ENCODE measurements around the gene RIMS4. TPM values are rescaled to one million over a fixed set of nuclear protein-coding genes. Genes with fewer than 3 reads are reported as not detected.

The RIMS4 gene
- total and polyA plus RNA-seq, 4 donors: not detected

DNA sequence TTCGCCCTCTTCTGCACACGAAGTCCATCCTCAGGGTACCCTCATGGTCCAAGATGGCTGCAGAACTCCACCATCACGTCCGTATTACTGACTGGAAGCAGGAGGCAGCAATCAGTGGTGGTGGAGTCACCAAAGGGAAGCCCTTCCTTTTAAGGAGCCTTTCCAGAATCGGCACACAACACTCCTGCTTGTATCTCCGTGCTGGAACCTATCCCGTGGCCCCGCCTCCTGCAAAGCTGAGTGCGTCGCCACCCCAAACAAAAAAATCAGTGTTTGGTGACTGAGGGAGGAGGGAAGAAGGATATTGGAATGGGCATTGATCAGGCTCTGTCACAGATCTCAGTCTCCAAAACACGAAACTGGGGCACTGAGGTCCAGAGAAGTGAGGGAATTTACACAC, 101.0 kb downstream of the RIMS4 start (continued):
- TF ChIP-seq, protein P1, sequence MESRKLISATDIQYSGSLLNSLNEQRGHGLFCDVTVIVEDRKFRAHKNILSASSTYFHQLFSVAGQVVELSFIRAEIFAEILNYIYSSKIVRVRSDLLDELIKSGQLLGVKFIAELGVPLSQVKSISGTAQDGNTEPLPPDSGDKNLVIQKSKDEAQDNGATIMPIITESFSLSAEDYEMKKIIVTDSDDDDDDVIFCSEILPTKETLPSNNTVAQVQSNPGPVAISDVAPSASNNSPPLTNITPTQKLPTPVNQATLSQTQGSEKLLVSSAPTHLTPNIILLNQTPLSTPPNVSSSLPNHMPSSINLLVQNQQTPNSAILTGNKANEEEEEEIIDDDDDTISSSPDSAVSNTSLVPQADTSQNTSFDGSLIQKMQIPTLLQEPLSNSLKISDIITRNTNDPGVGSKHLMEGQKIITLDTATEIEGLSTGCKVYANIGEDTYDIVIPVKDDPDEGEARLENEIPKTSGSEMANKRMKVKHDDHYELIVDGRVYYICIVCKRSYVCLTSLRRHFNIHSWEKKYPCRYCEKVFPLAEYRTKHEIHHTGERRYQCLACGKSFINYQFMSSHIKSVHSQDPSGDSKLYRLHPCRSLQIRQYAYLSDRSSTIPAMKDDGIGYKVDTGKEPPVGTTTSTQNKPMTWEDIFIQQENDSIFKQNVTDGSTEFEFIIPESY (IDR thresholded peaks at IDR 0.05): no peak
- TF ChIP-seq HNF4G (IDR thresholded peaks at IDR 0.05): no peak

DNA sequence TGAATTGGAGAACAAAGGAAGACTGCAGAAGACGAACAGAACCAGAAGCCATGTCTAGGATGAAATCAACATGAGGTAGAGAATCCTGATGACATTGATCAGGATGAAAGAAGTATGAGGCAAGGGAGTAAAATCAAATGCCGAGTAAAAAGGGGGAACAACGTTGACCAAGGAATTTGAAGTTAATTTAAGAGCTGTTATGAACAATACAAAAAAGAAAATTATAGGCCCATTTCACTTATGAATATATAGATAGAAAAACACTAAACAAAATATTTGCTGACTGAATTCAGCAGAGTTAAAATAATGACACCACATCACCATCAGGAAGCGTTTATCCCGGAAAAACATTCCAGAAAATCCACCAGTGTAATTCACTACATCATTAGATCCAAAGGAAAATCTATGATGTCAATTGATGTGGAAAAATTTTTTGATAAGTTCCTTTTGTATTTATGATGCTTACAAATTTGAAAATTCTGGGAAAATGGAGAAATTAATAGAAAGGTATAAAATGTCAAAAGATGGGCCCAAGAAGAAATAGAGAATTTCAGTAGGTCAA, 103.2 kb downstream of the RIMS4 start:
- Histone ChIP-seq H3K9me3 (ENCODE audit: control insufficient read depth in 4 of 4, low read length in 3 of 4) (no peaks in the 10 kb centered on the region), H3K4me3 (ENCODE audit: low read depth in 1 of 3, low read length in 3 of 3) (no peak overlapping the region), H3K36me3 (ENCODE audit: control insufficient read depth in 4 of 4, insufficient read depth in 3 of 4, low read depth in 1 of 4, low read length in 3 of 4) (no peaks in the 10 kb centered on the region), H3K9ac (ENCODE audit: low read depth in 1 of 2, low read length in 2 of 2) (no peak overlapping the region), H3K27ac (ENCODE audit: low read depth in 1 of 2, low read length in 2 of 2) (no peak overlapping the region), H3K4me1 (ENCODE audit: control insufficient read depth in 4 of 4, insufficient read depth in 4 of 4, low read length in 3 of 4) (no peaks in the 10 kb centered on the region), H3K27me3 (ENCODE audit: control insufficient read depth in 4 of 4, insufficient read depth in 4 of 4, low read length in 3 of 4) (no peaks in the 10 kb centered on the region)
- WGBS: 87% methylated on average over 5 of the region's 5 CpGs
- no peak for DNase-seq (ENCODE audit: low spot score)
- TF ChIP-seq, protein P2, sequence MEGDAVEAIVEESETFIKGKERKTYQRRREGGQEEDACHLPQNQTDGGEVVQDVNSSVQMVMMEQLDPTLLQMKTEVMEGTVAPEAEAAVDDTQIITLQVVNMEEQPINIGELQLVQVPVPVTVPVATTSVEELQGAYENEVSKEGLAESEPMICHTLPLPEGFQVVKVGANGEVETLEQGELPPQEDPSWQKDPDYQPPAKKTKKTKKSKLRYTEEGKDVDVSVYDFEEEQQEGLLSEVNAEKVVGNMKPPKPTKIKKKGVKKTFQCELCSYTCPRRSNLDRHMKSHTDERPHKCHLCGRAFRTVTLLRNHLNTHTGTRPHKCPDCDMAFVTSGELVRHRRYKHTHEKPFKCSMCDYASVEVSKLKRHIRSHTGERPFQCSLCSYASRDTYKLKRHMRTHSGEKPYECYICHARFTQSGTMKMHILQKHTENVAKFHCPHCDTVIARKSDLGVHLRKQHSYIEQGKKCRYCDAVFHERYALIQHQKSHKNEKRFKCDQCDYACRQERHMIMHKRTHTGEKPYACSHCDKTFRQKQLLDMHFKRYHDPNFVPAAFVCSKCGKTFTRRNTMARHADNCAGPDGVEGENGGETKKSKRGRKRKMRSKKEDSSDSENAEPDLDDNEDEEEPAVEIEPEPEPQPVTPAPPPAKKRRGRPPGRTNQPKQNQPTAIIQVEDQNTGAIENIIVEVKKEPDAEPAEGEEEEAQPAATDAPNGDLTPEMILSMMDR (IDR thresholded peaks at IDR 0.05; ENCODE audit: low read depth, low read length, missing input control): no peak
- TF ChIP-seq NR2F2 (IDR thresholded peaks at IDR 0.05) (no peak), RAD21 (IDR thresholded peaks at IDR 0.05) (no peak), HNF4A (conservative IDR thresholded peaks at IDR 0.05) (no peak), TAF1 (conservative IDR thresholded peaks at IDR 0.05) (no peak), FOXA1 (IDR thresholded peaks at IDR 0.05) (no peak), RXRA (IDR thresholded peaks at IDR 0.05) (no peak), YY1 (IDR thresholded peaks at IDR 0.05) (no peak), SP1 (IDR thresholded peaks at IDR 0.05) (no peak), HNF4G (IDR thresholded peaks at IDR 0.05) (no peak)
- TF ChIP-seq, protein P3, sequence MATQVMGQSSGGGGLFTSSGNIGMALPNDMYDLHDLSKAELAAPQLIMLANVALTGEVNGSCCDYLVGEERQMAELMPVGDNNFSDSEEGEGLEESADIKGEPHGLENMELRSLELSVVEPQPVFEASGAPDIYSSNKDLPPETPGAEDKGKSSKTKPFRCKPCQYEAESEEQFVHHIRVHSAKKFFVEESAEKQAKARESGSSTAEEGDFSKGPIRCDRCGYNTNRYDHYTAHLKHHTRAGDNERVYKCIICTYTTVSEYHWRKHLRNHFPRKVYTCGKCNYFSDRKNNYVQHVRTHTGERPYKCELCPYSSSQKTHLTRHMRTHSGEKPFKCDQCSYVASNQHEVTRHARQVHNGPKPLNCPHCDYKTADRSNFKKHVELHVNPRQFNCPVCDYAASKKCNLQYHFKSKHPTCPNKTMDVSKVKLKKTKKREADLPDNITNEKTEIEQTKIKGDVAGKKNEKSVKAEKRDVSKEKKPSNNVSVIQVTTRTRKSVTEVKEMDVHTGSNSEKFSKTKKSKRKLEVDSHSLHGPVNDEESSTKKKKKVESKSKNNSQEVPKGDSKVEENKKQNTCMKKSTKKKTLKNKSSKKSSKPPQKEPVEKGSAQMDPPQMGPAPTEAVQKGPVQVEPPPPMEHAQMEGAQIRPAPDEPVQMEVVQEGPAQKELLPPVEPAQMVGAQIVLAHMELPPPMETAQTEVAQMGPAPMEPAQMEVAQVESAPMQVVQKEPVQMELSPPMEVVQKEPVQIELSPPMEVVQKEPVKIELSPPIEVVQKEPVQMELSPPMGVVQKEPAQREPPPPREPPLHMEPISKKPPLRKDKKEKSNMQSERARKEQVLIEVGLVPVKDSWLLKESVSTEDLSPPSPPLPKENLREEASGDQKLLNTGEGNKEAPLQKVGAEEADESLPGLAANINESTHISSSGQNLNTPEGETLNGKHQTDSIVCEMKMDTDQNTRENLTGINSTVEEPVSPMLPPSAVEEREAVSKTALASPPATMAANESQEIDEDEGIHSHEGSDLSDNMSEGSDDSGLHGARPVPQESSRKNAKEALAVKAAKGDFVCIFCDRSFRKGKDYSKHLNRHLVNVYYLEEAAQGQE (IDR thresholded peaks at IDR 0.05): no peak

DNA sequence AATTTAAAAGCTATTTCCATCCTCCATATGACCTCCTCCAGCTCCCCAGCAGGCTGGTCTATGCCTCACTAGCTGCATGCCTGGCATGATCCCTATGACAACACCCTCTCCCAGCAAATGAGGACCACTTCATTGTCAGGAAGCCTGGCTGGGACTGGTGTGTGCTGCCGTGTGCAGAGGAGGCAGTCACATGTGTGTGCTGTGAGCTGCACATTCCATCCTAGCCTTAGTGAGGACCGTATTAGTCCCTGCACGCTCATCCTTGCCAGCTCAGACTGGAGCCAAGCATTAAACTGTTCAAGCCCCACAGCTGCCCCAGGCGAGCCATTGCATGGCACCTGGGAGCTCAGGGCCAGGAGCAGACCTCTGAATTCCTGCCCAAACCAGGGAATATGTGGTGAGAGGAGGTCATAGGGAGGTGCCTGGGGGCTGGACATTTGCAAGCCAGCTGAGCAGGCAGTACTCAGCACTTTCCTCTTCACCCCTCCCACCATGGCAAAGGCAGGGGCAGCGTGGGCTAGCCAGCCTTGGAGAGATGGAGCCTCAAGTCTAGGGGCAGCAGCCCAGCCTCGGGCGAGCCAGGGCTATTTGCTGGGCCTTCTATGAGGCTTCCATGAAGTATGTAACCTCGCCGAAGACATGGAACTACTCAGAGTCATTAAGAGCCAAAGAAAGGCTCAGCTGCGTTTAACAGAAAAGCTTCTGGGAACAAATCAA, 103.9 kb downstream of the RIMS4 start:
- H3K27ac ChIP-seq (ENCODE audit: low read depth in 1 of 2, low read length in 2 of 2): no peak overlapping the region
- H3K9me3 ChIP-seq (ENCODE audit: control insufficient read depth in 4 of 4, low read length in 3 of 4): no peaks in the 10 kb centered on the region
- H3K4me3 ChIP-seq (ENCODE audit: low read depth in 1 of 3, low read length in 3 of 3): no peak overlapping the region
- no peak for DNase-seq (ENCODE audit: low spot score)
- H3K27me3 ChIP-seq (ENCODE audit: control insufficient read depth in 4 of 4, insufficient read depth in 4 of 4, low read length in 3 of 4): no peaks in the 10 kb centered on the region
- no peak overlapping the region for H3K9ac ChIP-seq (ENCODE audit: low read depth in 1 of 2, low read length in 2 of 2)
- no peaks in the 10 kb centered on the region for H3K4me1 ChIP-seq (ENCODE audit: control insufficient read depth in 4 of 4, insufficient read depth in 4 of 4, low read length in 3 of 4)
- no peaks in the 10 kb centered on the region for H3K36me3 ChIP-seq (ENCODE audit: control insufficient read depth in 4 of 4, insufficient read depth in 3 of 4, low read depth in 1 of 4, low read length in 3 of 4)
- WGBS: 70% methylated on average over 10 of the region's 10 CpGs
- TF ChIP-seq GABPA (IDR thresholded peaks at IDR 0.05 in 1 of 2, conservative IDR thresholded peaks at IDR 0.05 in 1 of 2) (no peak), NR2F2 (IDR thresholded peaks at IDR 0.05) (no peak), FOXA2 (IDR thresholded peaks at IDR 0.05) (no peak), FOXA1 (IDR thresholded peaks at IDR 0.05) (no peak), HNF4A (conservative IDR thresholded peaks at IDR 0.05) (no peak), TAF1 (conservative IDR thresholded peaks at IDR 0.05) (no peak), SP1 (IDR thresholded peaks at IDR 0.05) (no peak)
- TF ChIP-seq, protein P2 (IDR thresholded peaks at IDR 0.05; ENCODE audit: low read depth, low read length, missing input control): no peak
- TF ChIP-seq, protein P4, sequence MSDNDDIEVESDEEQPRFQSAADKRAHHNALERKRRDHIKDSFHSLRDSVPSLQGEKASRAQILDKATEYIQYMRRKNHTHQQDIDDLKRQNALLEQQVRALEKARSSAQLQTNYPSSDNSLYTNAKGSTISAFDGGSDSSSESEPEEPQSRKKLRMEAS (IDR thresholded peaks at IDR 0.05): no peak

Data from liver (tissue), 9 donors.